Fibroblast of lung (primary cell): ENCODE data around the gene PRCP.

Experiments
- EZH2 ChIP-seq: IDR thresholded peaks from 2 replicates; pipeline ENCODE4 v1.5.1; 2012; ENCODE audit warnings: low read length, control low read depth, mild to moderate bottlenecking; ENCODE audit errors: missing control alignments
- TF ChIP-seq, protein P1 (sequence below), 2 donors: IDR thresholded peaks in 1 of 2; conservative IDR thresholded peaks in 1 of 2; 1 replicate in 1 of 2; 2 replicates in 1 of 2; pipeline ENCODE4 v1.5.1; 2011 to 2012; ENCODE audit warnings: low read length in 2 of 2, control low read depth in 1 of 2, inconsistent platforms in 1 of 2, low read depth in 1 of 2, mild to moderate bottlenecking in 1 of 2

GRCh38 chr11:82823647-82824619 lies 76.3 kb downstream of the PRCP start:
- TF ChIP-seq, protein P1, sequence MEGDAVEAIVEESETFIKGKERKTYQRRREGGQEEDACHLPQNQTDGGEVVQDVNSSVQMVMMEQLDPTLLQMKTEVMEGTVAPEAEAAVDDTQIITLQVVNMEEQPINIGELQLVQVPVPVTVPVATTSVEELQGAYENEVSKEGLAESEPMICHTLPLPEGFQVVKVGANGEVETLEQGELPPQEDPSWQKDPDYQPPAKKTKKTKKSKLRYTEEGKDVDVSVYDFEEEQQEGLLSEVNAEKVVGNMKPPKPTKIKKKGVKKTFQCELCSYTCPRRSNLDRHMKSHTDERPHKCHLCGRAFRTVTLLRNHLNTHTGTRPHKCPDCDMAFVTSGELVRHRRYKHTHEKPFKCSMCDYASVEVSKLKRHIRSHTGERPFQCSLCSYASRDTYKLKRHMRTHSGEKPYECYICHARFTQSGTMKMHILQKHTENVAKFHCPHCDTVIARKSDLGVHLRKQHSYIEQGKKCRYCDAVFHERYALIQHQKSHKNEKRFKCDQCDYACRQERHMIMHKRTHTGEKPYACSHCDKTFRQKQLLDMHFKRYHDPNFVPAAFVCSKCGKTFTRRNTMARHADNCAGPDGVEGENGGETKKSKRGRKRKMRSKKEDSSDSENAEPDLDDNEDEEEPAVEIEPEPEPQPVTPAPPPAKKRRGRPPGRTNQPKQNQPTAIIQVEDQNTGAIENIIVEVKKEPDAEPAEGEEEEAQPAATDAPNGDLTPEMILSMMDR (conservative IDR thresholded peaks at IDR 0.05 in 1 of 2, IDR thresholded peaks at IDR 0.05 in 1 of 2; ENCODE audit: low read depth in 1 of 2, low read length in 2 of 2), result no peak
- no peak for TF ChIP-seq EZH2
